SK-MEL-5 (cell line): Measurements from ENCODE around the gene PPT1. TPM values are rescaled to one million over a fixed set of nuclear protein-coding genes. Genes with fewer than 3 reads are reported as not detected.

Experiments used
- DNase-seq: peaks from one replicate; pipeline ENCODE4 v3.0.0-alpha.2; 2016; ENCODE audit warnings: low read depth, low spot score
- in situ Hi-C: cut with HindIII; loops from 2 replicates; pipeline ENCODE4 v1.10.0; 2016; ENCODE audit warnings: low sequenced_read_pairs, high pct_unique_total_duplicates, low pct_unique_long_range_greater_than_20kb
- polyA plus RNA-seq, 2 experiments: library from polyadenylated mRNA; depleted of rRNA; stranded (reverse); fragments of >200 nt; gene quantifications; 2 replicates each; pipeline ENCODE4 v1.2.3, GENCODE V29; 2015
- total RNA-seq: library from RNA; depleted of rRNA; stranded (reverse); fragments of >200 nt; shearing (Covaris generic); gene quantifications from 2 replicates; pipeline ENCODE4 v1.2.3, GENCODE V29; 2014; rRNA removed

PPT1 gene
- 110 and 126 TPM in 2 replicates for total RNA-seq
- 152 and 162 TPM in 2 replicates for polyA plus RNA-seq (2015; cell fraction: cytosol; rRNA removed)
- polyA plus RNA-seq (2015; cell fraction: nucleus; rRNA removed): 44.2 and 48.9 TPM in 2 replicates

- in situ Hi-C loops: no loop called here
Measured at GRCh38 chr1:40096977-40097782, at the start of gene PPT1. PPT1 (minus strand) TSS chr1:40097252; CDS start chr1:40097238, 14 bp downstream.

GRCh38 chr1:40143891-40144575 is 47.0 kb upstream of the PPT1 start:
- in situ Hi-C loops: no loop called here

More at GRCh38 chr1:40096977-40097782, at the start of gene PPT1:
- peak; percentile 70 for DNase-seq

GRCh38 chr1:40141878-40142535 is 45.0 kb upstream of the PPT1 start:
- DNase-seq: no peak
- in situ Hi-C loops: no loop called here

More at GRCh38 chr1:40143891-40144575, 47.0 kb upstream of the PPT1 start:
- peak; percentile 79 for DNase-seq

- in situ Hi-C loops: no loop called here
- no peak for DNase-seq
Measured at GRCh38 chr1:40140211-40140973, 43.3 kb upstream of the PPT1 start.

- in situ Hi-C loops: no loop called here
Measured at GRCh38 chr1:40133839-40134238, 36.8 kb upstream of the PPT1 start.

GRCh38 chr1:40133312-40133665 is 36.2 kb upstream of the PPT1 start:
- no peak for DNase-seq
- in situ Hi-C loops: no loop called here

More at GRCh38 chr1:40133839-40134238, 36.8 kb upstream of the PPT1 start:
- peak; percentile 25 for DNase-seq

GRCh38 chr1:40132383-40133311 is 35.6 kb upstream of the PPT1 start:
- in situ Hi-C loops: no loop called here
- DNase-seq: no peak

- in situ Hi-C loops: no loop called here
- peak; percentile 3 for DNase-seq
Measured at GRCh38 chr1:40130892-40131291, 33.8 kb upstream of the PPT1 start.

- in situ Hi-C loops: no loop called here
- no peak for DNase-seq
Measured at GRCh38 chr1:40122855-40123254, 25.8 kb upstream of the PPT1 start.

- no peak for DNase-seq
- in situ Hi-C loops: no loop called here
Measured at GRCh38 chr1:40120128-40120527, 23.1 kb upstream of the PPT1 start.

GRCh38 chr1:40114400-40114799 is 17.3 kb upstream of the PPT1 start:
- no peak for DNase-seq
- in situ Hi-C loops: no loop called here

- in situ Hi-C loops: no loop called here
- no peak for DNase-seq
Measured at GRCh38 chr1:40110389-40110788, 13.3 kb upstream of the PPT1 start.

- no peak for DNase-seq
- in situ Hi-C loops: no loop called here
Measured at GRCh38 chr1:40107290-40107959, 10.4 kb upstream of the PPT1 start.

GRCh38 chr1:40105028-40105427 is 8.0 kb upstream of the PPT1 start:
- in situ Hi-C loops: no loop called here
- no peak for DNase-seq

- in situ Hi-C loops: no loop called here
- no peak for DNase-seq
Measured at GRCh38 chr1:40102896-40103295, 5.8 kb upstream of the PPT1 start.

GRCh38 chr1:40102038-40102437 is 5.0 kb upstream of the PPT1 start:
- DNase-seq: no peak
- in situ Hi-C loops: no loop called here
